Esophagus (tissue), 2 donors: Measurements from ENCODE around the gene NEK1. TPM values are rescaled to one million over a fixed set of nuclear protein-coding genes. Genes with fewer than 3 reads are reported as not detected.
A peak's percentile ranks its signal among the peaks of the same experiment; 100 is the strongest.

Experiments
- H3K27ac ChIP-seq, 2 donors: one replicate each; pipeline ENCODE4 v1.5.1; 2013; ENCODE audit warnings: low read depth in 2 of 2, mild to moderate bottlenecking in 2 of 2, inconsistent platforms in 1 of 2, low read length in 1 of 2, moderate library complexity in 1 of 2
- H3K27me3 ChIP-seq, 2 donors: one replicate each; pipeline ENCODE4 v1.6.1; 2013; ENCODE audit warnings: low read length in 2 of 2, control low read depth in 1 of 2, mild to moderate bottlenecking in 1 of 2; ENCODE audit not compliant: insufficient read depth in 2 of 2, control insufficient read depth in 1 of 2
- H3K36me3 ChIP-seq, 2 donors: one replicate each; pipeline ENCODE4 v1.6.1; 2013; ENCODE audit warnings: low read length in 1 of 2; ENCODE audit not compliant: control insufficient read depth in 2 of 2, insufficient read depth in 2 of 2
- H3K4me1 ChIP-seq, 2 donors: one replicate each; pipeline ENCODE4 v1.6.1; 2013; ENCODE audit warnings: low read length in 1 of 2; ENCODE audit not compliant: control insufficient read depth in 2 of 2, insufficient read depth in 2 of 2
- H3K4me3 ChIP-seq, 2 donors: one replicate each; pipeline ENCODE4 v1.5.1; 2013; ENCODE audit warnings: low read length in 2 of 2, mild to moderate bottlenecking in 2 of 2, low read depth in 1 of 2, moderate library complexity in 1 of 2
- H3K9me3 ChIP-seq, 2 donors: one replicate each; pipeline ENCODE4 v1.6.1; 2013; ENCODE audit warnings: mild to moderate bottlenecking in 2 of 2, low read depth in 1 of 2, low read length in 1 of 2, moderate library complexity in 1 of 2; ENCODE audit not compliant: control insufficient read depth in 2 of 2, insufficient read depth in 1 of 2
- WGBS, 2 donors: extraction: QIAGEN DNeasy Blood & Tissue Kit; methylation state at CpG; one replicate each; pipeline ENCODE4 v1.1.7; 2013; 5-methylcytosine and 5-hydroxymethylcytosine counted together
- polyA plus RNA-seq, 2 donors: library from polyadenylated mRNA; stranded (reverse); fragments of 200-250 nt; gene quantifications; one replicate each; pipeline ENCODE4 v1.2.3, GENCODE V29; 2013
- donor health status: healthy with polysubstance abuse.
- donor health status: Bipolar disorder and iron deficiency.

NEK1 gene
- polyA plus RNA-seq, 2 donors: 2.5 to 2.9 TPM

DNA sequence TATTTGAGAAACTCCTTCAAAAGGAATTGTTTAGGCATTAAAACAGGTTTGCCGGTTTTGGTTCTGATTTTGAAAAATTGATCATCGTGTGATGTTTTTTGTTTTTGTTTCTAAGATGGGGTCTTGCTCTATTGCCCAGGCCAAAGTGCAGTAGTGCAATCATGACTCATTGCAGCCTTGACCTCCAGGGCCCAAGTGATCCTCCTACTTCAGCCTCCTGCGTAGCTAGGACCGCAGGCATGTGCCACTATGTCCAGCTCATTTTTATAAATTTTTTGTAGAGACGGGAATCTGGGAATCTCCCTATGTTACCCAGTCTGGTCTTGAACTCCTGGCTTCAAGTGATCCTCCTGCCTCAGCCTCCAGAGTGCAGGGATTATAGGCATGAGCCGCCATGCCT, 43.0 kb upstream of the NEK1 start:
- 93 to 97% methylated on average over 6 of the region's 6 CpGs for WGBS, 2 donors
- Histone ChIP-seq H3K27ac (no peak overlapping the region), H3K9me3 (no peaks in the 10 kb centered on the region), H3K4me3 (no peak overlapping the region), H3K27me3 (no peaks in the 10 kb centered on the region), H3K4me1 (no peaks in the 10 kb centered on the region), H3K36me3 (no peaks in the 10 kb centered on the region)

- Histone ChIP-seq H3K4me1 (no peaks in the 10 kb centered on the region), H3K27me3 (no peaks in the 10 kb centered on the region), H3K9me3 (no peaks in the 10 kb centered on the region), H3K27ac (no peak overlapping the region), H3K4me3 (no peak overlapping the region), H3K36me3 (no peaks in the 10 kb centered on the region)
These were observed 40.2 kb upstream of the NEK1 start for GRCh38 chr4:169652535-169652934.

- 65 to 72% methylated on average over 3 of the region's 3 CpGs for WGBS, 2 donors
- Histone ChIP-seq H3K9me3 (no peaks in the 10 kb centered on the region), H3K36me3 (no peaks in the 10 kb centered on the region), H3K4me1 (no peaks in the 10 kb centered on the region), H3K27me3 (no peaks in the 10 kb centered on the region), H3K4me3 (no peak overlapping the region), H3K27ac (no peak overlapping the region)
These were observed 38.0 kb upstream of the NEK1 start for GRCh38 chr4:169650227-169650936.

GRCh38 chr4:169649545-169650226, 37.3 kb upstream of the NEK1 start:
- Histone ChIP-seq H3K27me3 (no peaks in the 10 kb centered on the region), H3K4me1 (no peaks in the 10 kb centered on the region), H3K27ac (no peak overlapping the region), H3K4me3 (no peak overlapping the region), H3K9me3 (no peaks in the 10 kb centered on the region), H3K36me3 (no peaks in the 10 kb centered on the region)
- 73 to 89% methylated on average over 7 of the region's 7 CpGs for WGBS, 2 donors

DNA sequence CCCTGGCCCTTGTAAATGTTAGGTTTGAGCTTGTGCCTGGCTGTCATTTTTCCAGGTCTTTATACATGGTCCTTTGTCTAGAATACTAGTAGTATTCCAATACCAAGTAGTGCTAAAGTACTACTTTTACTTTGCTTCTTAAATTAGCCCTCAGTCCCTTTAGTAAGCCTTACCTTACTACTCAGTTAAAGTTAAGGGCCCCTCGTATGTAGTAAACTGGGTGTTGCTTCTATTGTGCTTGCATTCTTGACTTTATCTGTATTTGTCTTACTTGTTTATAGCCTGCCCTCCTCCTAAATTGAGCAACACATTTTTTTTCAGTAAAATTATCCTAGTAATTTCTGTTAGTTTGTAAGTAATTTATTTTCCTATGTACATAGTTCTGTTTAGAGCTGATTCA, 33.2 kb upstream of the NEK1 start:
- no peak overlapping the region for H3K27ac ChIP-seq
- H3K27me3 ChIP-seq: no peaks in the 10 kb centered on the region
- no peaks in the 10 kb centered on the region for H3K4me1 ChIP-seq
- WGBS, 2 donors: 81 to 97% methylated on average over 1 of the region's 1 CpG
- H3K9me3 ChIP-seq: no peaks in the 10 kb centered on the region
- no peaks in the 10 kb centered on the region for H3K36me3 ChIP-seq
- no peak overlapping the region for H3K4me3 ChIP-seq

DNA sequence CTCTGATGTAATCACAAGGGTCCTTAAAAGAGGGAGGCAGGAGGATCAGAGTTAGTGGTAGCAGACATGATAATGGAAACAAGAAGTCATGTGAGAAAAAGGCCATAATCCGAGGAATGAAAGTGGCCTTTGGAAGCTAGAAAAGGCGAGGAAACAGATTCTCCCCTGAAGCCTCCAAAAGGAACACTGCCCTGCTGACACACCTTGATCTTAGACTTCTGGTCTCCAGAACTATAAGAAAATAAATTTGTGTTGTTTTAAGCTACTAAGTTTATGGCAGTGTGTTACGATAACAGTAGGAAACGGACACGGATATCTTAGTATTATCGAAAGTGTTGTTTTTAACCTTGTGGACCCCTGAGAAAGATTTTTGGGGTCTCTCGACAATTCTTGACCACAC, 32.4 kb upstream of the NEK1 start:
- Histone ChIP-seq H3K36me3 (no peaks in the 10 kb centered on the region), H3K27ac (no peak overlapping the region), H3K27me3 (no peaks in the 10 kb centered on the region), H3K4me1 (no peaks in the 10 kb centered on the region), H3K4me3 (no peak overlapping the region), H3K9me3 (no peaks in the 10 kb centered on the region)
- WGBS, 2 donors: 96% methylated on average over 7 of the region's 7 CpGs

GRCh38 chr4:169640261-169640870, 28.0 kb upstream of the NEK1 start:
- Histone ChIP-seq H3K4me3 (no peak overlapping the region), H3K27me3 (no peaks in the 10 kb centered on the region), H3K36me3 (no peaks in the 10 kb centered on the region), H3K27ac (no peak overlapping the region), H3K4me1 (no peaks in the 10 kb centered on the region), H3K9me3 (no peaks in the 10 kb centered on the region)

DNA sequence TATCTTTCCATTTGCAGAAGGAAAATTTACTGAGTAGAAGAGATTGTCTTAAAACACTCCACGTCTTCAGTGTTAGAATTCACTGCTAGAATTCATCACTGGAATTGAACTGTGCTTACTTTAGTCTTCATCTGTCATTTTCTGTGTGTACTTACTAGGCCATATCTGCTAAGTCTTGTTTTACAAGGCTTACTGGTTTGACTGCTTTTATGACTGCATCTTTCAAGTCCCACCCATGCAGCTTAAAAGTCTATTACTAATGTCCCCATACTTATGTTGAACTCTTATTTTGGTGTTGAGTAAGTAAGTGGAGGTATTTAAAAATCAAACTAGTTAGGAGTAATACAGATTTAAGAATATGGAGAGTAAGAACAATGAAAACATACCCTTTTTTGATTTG, 22.6 kb upstream of the NEK1 start:
- Histone ChIP-seq H3K4me1 (no peaks in the 10 kb centered on the region), H3K27me3 (no peaks in the 10 kb centered on the region), H3K27ac (no peak overlapping the region), H3K36me3 (no peaks in the 10 kb centered on the region), H3K4me3 (no peak overlapping the region), H3K9me3 (no peaks in the 10 kb centered on the region)
- WGBS, 2 donors: 49 to 51% methylated on average over 1 of the region's 1 CpG

DNA sequence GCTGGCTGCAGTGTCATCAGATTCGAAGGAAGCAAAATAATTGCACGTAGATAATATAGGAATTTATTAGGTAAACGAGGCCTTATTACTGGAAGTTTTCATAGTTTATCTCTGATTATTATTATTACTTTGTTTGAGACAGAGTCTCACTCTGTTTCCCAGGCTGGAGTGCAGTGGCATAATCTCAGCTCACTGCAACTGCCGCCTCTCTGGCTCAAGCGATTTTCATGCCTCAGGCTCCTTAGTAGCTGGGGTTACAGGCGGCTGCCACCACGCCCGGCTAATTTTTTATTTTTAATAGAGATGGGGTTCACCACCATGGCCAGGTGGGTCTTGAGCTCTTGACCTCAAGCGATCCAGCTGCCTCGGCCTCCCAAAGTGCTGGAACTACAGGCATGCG, 20.5 kb upstream of the NEK1 start:
- Histone ChIP-seq H3K36me3 (no peaks in the 10 kb centered on the region), H3K27ac (peak overlapping the region in 1 of 2 donors; percentile 28), H3K4me3 (no peak overlapping the region), H3K4me1 (no peaks in the 10 kb centered on the region), H3K9me3 (no peaks in the 10 kb centered on the region), H3K27me3 (no peaks in the 10 kb centered on the region)
- 90 to 91% methylated on average over 11 of the region's 11 CpGs for WGBS, 2 donors

GRCh38 chr4:169630069-169630468, 17.7 kb upstream of the NEK1 start:
- H3K36me3 ChIP-seq: no peaks in the 10 kb centered on the region
- H3K4me3 ChIP-seq: no peak overlapping the region
- H3K9me3 ChIP-seq: no peaks in the 10 kb centered on the region
- no peak overlapping the region for H3K27ac ChIP-seq
- 92 to 95% methylated on average over 3 of the region's 3 CpGs for WGBS, 2 donors
- no peaks in the 10 kb centered on the region for H3K4me1 ChIP-seq
- H3K27me3 ChIP-seq: no peaks in the 10 kb centered on the region
